ENCODE data around the gene ELOB.

The ELOB gene

GRCh38 chr16:2777231-2777902 lies at the start of gene ELOB:
TSS of gene ELOB (minus strand) at chr16:2777280. CDS start at chr16:2777239, 41 bp downstream.
- DNase-seq, result peak; percentile 46 to 83

DNA sequence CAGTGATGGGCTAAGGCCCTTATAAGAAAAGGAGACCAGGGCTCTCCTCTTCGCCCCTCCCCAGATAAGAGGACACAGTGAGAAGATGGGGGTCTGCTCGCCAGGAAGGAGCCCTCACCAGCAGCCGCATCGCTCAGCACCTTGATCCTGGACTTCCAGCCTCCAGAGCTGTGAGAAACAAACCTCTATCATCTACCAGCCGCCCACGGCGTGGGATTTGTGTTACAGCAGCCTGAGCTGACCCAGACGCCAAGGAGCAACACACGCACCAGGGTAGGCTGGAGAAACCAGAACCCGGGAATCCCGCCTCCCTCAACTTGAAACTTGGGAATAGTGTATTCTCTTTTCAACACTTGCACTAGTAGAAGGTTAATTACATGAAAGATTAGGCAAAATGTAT lies 48.8 kb upstream of the ELOB start:
- DNase-seq, result no peak

DNA sequence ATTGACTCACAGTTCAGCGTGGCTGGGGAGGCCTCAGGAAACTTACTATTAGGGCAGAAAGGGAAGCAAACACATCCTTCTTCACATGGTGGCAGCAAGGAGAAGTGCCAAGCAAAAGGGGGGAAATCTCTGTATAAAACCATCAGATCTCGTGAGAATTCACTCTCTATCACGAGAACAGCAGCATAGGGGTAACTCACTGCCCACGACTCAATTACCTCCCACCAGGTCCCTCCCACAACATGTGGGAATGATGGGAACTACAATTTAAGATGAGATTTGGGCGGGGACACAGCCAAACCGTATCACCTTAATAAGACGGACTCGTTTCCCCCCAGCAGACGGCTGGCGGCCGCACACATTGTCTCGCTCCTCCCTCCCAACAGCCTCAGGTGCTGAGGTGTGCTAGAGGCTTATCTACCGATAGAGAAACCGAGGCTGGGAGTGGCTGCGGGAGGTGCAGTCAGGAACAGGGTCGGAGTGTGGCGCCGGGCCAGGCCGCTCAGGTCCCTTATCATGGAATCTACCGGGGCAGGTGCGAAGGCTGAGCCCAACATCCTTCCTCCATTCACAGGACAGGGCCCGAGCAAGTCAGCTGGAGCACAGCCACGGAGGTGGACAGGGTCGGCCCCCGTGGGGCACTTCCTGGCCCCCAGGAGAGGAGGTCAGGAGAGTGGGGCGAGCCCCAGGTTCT lies 48.1 kb upstream of the ELOB start:
- no peak for DNase-seq

GRCh38 chr16:2824626-2825025 lies 47.5 kb upstream of the ELOB start:
- no peak for DNase-seq

GRCh38 chr16:2822496-2822895 lies 45.4 kb upstream of the ELOB start:
- DNase-seq, result no peak

DNA sequence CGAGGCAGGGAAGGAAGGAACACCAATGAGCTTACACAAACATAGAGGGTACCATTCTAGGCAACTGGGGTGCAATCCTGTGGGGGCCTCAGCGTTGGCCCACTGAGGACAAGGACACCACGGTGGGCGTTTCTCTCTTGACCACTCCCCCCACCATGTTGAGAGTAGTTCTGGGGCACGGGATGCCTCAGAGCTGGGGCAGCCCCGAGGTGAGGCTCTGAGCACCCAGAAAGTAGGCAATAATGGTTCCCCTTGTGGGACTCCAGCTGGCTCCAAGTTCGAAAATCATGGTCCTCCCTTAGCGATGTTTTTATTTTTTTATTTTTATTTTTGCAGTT lies 45.0 kb upstream of the ELOB start:
- DNase-seq, result no peak

- DNase-seq, result no peak
Observed at GRCh38 chr16:2821487-2822157, 44.5 kb upstream of the ELOB start.

GRCh38 chr16:2820836-2821486 lies 43.9 kb upstream of the ELOB start:
- DNase-seq, result no peak

DNA sequence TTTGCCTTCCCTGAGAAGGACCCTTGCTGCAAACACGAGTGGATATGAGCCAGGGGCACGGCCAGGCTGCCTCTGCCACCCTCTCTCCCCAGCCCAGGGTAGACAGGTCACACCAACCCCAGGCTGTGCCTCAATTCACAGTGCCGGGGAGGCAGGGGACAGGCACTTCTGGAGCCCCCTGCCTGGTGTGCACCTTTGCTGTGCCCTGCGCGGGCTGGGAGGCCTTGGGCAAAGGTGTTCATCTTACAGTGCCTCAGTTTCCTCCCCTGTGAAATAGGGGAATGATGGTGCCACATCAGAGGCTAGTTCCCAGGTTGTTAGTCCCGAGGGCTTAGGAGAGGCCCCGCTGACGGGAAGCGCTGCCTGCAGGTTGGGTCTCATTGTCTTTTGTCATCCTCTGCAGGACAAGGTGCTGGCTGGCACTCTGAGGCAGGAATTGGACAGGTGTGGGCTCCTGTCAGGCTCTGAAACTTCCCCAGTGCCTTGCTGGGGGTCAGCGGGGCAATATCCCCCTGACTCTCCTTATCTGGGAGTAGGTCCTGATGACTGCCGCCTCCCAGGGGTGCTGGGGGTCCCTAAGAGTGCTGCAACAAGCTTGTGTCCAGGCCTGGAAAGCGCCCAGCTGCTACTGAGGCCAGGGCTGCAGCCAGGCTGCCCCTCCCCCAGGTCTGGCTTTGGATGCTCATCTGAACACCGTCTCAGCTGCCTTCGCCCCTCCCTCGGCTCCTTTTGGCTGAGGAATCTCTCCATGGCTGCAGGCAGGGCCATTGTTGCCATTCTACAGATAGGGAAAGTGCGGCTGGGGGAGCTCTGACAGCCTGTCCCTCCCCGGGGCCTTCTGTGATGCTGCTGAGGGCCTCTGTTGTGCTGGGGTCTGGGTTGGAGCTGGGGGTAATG lies 43.1 kb upstream of the ELOB start:
- DNase-seq, result no peak

DNA sequence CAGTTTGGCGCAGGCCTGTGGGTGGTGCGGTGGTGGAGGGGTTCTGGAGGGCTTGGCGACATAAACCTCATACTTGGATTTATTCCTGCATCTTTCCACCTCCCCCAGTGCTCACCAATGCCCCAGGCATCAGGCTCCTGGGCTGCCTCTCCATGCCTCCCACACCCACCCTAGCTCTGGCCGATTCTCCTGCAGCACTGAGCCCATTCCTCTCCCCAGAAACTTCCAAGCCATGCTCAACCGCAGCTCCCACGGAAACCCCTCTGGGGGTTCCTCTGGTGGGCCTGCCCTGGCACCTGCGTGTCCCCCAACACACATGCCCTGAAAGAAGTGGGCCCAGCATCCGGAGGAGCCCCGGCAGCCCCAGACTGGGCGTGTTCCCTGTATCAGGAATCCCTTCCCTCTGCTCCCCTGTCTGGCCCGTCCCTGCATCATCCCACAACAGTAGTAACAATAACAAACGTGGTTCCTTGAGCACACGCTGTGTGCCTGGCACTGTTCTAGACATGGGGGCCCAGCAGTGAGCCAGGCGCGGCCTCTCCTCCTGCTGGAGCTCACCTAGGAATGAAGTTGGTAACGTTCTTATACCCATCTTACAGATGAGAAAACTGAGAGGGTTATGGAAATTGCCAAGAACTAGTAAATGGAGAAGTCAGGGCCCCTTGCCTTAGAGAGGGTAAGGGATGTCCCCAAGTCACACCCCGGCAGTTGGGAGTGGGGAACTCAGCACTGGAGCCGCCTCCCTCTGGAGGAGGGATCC lies 42.3 kb upstream of the ELOB start:
- DNase-seq, result no peak

DNA sequence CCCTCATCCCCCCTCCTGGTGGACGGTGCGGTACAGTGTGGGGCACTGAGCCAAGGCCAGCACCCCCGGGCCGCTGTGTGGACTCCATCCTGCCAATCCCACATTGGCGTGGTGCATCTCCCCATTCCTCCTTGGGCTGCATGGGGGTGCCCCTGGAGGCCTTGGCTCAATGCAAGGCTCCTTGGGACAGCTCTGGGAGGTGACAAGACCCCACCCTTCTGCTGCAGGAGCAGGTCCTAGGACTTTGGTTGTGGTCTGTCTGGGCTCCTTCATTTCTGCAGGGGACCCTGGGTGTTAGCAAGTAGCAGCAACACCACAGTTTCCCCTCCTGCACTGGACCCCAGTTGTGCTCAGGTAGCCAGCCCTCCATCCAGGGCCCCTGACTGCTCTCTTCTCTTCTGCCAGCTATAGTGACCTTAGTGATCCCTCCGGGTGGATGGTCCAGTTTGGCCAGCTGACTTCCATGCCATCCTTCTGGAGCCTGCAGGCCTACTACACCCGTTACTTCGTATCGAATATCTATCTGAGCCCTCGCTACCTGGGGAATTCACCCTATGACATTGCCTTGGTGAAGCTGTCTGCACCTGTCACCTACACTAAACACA lies 41.3 kb upstream of the ELOB start:
- no peak for DNase-seq

- DNase-seq, result no peak
Observed at GRCh38 chr16:2817340-2818271, 40.5 kb upstream of the ELOB start.

DNA sequence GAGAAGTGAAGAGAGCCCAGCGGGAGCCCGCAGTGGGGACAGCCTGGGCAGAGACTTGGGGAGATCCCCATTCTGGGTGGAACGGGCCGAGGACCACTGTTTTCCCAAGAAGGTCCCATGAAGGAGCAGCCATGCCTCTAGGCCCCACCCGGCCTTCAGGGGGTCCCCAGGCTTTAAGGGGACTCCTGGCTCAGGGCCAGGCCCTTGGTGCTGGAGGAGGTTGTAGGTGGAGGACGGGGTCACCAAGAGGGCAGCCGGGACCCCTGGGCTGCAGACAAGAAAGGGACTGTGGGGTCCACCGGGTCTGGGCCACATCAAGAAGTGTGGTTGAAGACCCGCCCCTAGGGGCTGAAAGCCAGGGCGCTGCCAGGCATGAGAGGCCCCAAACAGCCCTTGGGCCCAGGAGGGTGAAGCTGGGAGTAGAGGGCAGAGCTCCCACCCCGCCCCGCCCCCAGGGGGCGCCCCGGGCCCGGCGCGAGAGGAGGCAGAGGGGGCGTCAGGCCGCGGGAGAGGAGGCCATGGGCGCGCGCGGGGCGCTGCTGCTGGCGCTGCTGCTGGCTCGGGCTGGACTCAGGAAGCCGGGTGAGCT lies 39.8 kb upstream of the ELOB start, which contains the start of gene PRSS21:
Gene PRSS21, plus strand, starts transcription at position 487 of the 589 bp plus-strand sequence. Its CDS starts 32 bp downstream, at position 519.
- no peak for DNase-seq

DNA sequence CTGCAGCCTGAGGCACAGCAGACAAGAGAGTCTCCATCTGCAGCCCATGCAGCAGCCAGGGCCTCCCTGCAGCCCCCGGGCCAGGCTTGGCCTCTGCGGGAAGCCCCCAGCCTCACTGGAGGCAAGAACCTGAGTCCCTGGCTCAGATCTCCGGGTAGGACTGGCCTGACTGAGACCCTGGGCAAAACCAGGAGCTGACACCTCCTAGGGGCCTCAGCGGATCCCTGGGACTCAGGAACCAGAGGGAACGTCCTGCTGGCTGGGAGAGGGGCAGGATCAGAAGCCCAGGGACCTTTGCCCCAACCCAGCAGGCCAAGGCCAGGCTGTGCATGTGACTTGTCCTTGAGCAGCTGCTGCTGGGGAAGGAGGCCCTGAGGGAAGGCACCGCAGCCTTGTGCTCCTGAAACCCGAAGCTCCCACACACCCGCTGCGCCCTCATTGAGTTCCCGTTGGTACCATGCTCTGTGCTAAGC lies 38.3 kb upstream of the ELOB start:
- DNase-seq, result no peak

GRCh38 chr16:2814551-2815298 lies 37.6 kb upstream of the ELOB start:
- DNase-seq, result no peak

GRCh38 chr16:2813771-2814221 lies 36.7 kb upstream of the ELOB start:
- DNase-seq, result no peak

DNA sequence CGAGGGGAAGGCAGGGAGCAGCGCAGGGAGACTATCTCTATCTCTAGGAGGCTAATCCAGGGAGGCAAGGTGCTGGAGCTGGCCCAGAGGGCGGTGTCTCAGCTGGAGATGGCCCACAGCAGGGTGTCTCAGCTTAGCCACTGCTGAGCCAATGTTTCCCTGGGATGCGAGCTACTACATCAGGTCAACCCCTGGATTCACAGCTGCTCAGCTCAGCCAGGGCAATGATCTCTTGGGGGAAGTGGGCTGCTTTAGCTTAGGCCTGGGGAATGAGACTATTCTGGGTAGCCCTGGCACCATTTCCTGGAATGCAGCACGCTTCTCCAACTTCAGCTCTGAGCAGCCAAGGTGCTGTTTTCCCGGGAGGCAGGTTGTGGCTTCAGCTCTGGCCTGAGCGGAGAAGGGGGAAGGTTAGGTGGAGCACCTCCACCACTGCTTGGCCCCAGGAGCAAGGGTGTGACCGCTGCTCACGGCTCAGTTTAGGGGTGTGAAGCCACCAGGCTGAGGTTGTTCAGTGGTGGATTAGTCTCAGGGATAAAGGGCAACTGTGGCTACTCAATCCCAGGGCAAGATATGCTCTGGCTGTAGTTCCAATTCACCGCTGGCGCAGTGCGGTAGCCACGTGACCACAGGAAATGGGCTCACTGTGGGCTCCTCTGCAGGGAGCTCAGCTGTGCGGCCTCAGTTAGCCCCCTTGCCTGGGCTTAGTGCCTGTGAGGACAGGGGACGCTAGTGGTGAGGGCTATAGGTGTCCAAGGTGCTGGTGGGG lies 34.8 kb upstream of the ELOB start:
- DNase-seq, result no peak

- DNase-seq, result no peak
Observed at GRCh38 chr16:2810651-2811050, 33.6 kb upstream of the ELOB start.

Measured in NCI-H446 (cell line).